ENCODE measurements around the gene COL20A1. TPM values are rescaled to one million over a fixed set of nuclear protein-coding genes. Genes with fewer than 3 reads are reported as not detected.

Gene COL20A1
- total RNA-seq, 1 experiment from 2014 or later: 0.23 TPM

- no peak for ATAC-seq
- DNase-seq (ENCODE audit: low read depth, low spot score): no peak
- H3K27me3 ChIP-seq (ENCODE audit: control insufficient read depth, insufficient read depth, low read length): no peaks in the 10 kb centered on the region
- no peak overlapping the region for H3K27ac ChIP-seq (ENCODE audit: low read length)
- no peaks in the 10 kb centered on the region for H3K36me3 ChIP-seq (ENCODE audit: control insufficient read depth, insufficient read depth, low read length)
- CTCF ChIA-PET: interaction anchor here (0.5 to 0.6 kb wide), 2 partner anchors 20 to 177 kb away, joined by 3 to 7 read pairs; no protein-coding TSS in a partner anchor
- in situ Hi-C loops (cut with HindIII; ENCODE audit: low pct_unique_long_range_greater_than_20kb, low sequenced_read_pairs) (no loop called here), intact Hi-C loops (cut with micrococcal nuclease; ENCODE audit: unreplicated experiment) (no loop called here)
- no peak for TF ChIP-seq POLR2AphosphoS5 (IDR thresholded peaks at IDR 0.05; ENCODE audit: low read depth, low read length)
- no peak for TF ChIP-seq TCF7L2 (IDR thresholded peaks at IDR 0.05; ENCODE audit: low read depth, low read length)
- TF ChIP-seq, protein P1, sequence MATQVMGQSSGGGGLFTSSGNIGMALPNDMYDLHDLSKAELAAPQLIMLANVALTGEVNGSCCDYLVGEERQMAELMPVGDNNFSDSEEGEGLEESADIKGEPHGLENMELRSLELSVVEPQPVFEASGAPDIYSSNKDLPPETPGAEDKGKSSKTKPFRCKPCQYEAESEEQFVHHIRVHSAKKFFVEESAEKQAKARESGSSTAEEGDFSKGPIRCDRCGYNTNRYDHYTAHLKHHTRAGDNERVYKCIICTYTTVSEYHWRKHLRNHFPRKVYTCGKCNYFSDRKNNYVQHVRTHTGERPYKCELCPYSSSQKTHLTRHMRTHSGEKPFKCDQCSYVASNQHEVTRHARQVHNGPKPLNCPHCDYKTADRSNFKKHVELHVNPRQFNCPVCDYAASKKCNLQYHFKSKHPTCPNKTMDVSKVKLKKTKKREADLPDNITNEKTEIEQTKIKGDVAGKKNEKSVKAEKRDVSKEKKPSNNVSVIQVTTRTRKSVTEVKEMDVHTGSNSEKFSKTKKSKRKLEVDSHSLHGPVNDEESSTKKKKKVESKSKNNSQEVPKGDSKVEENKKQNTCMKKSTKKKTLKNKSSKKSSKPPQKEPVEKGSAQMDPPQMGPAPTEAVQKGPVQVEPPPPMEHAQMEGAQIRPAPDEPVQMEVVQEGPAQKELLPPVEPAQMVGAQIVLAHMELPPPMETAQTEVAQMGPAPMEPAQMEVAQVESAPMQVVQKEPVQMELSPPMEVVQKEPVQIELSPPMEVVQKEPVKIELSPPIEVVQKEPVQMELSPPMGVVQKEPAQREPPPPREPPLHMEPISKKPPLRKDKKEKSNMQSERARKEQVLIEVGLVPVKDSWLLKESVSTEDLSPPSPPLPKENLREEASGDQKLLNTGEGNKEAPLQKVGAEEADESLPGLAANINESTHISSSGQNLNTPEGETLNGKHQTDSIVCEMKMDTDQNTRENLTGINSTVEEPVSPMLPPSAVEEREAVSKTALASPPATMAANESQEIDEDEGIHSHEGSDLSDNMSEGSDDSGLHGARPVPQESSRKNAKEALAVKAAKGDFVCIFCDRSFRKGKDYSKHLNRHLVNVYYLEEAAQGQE (IDR thresholded peaks at IDR 0.05; ENCODE audit: insufficient read depth in 1 of 2, low read depth in 2 of 2, low read length in 1 of 2): no peak
- TF ChIP-seq SIN3A (IDR thresholded peaks at IDR 0.05; ENCODE audit: borderline replicate concordance, insufficient read depth, low read depth, low read length): no peak
- TF ChIP-seq, protein P2, sequence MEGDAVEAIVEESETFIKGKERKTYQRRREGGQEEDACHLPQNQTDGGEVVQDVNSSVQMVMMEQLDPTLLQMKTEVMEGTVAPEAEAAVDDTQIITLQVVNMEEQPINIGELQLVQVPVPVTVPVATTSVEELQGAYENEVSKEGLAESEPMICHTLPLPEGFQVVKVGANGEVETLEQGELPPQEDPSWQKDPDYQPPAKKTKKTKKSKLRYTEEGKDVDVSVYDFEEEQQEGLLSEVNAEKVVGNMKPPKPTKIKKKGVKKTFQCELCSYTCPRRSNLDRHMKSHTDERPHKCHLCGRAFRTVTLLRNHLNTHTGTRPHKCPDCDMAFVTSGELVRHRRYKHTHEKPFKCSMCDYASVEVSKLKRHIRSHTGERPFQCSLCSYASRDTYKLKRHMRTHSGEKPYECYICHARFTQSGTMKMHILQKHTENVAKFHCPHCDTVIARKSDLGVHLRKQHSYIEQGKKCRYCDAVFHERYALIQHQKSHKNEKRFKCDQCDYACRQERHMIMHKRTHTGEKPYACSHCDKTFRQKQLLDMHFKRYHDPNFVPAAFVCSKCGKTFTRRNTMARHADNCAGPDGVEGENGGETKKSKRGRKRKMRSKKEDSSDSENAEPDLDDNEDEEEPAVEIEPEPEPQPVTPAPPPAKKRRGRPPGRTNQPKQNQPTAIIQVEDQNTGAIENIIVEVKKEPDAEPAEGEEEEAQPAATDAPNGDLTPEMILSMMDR (IDR thresholded peaks at IDR 0.05): no peak
- no peak overlapping the region for H3K4me3 ChIP-seq (ENCODE audit: low read depth in 2 of 2, low read length in 2 of 2)
- no TSS peak for BruUV-seq (replicated peaks)
- H3K9me3 ChIP-seq (ENCODE audit: control insufficient read depth, insufficient read depth, low read depth, low read length): no peaks in the 10 kb centered on the region
- POLR2A ChIA-PET: no interaction called here
- peaks cover 6% of the 10 kb centered on the region for H3K4me1 ChIP-seq (ENCODE audit: control insufficient read depth, insufficient read depth, low read length)
Measured at GRCh38 chr20:63361519-63362435, 68.8 kb downstream of the COL20A1 start.

- H3K4me1 ChIP-seq (ENCODE audit: control insufficient read depth, insufficient read depth, low read length): peaks cover 6% of the 10 kb centered on the region
- BruUV-seq (replicated peaks): no TSS peak
- intact Hi-C loops (cut with micrococcal nuclease; ENCODE audit: unreplicated experiment): no loop called here
- ATAC-seq: no peak
- DNase-seq (ENCODE audit: low read depth, low spot score): no peak
- TF ChIP-seq POLR2AphosphoS5 (IDR thresholded peaks at IDR 0.05; ENCODE audit: low read depth, low read length): no peak
- TF ChIP-seq, protein P2 (IDR thresholded peaks at IDR 0.05): no peak
- no peak for TF ChIP-seq TCF7L2 (IDR thresholded peaks at IDR 0.05; ENCODE audit: low read depth, low read length)
- no peak for TF ChIP-seq SIN3A (IDR thresholded peaks at IDR 0.05; ENCODE audit: borderline replicate concordance, insufficient read depth, low read depth, low read length)
- TF ChIP-seq, protein P1 (IDR thresholded peaks at IDR 0.05; ENCODE audit: insufficient read depth in 1 of 2, low read depth in 2 of 2, low read length in 1 of 2): no peak
- no peak overlapping the region for H3K27ac ChIP-seq (ENCODE audit: low read length)
- POLR2A ChIA-PET: no interaction called here
- H3K27me3 ChIP-seq (ENCODE audit: control insufficient read depth, insufficient read depth, low read length): no peaks in the 10 kb centered on the region
- in situ Hi-C loops (cut with HindIII; ENCODE audit: low pct_unique_long_range_greater_than_20kb, low sequenced_read_pairs): no loop called here
- CTCF ChIA-PET: no interaction called here
- H3K4me3 ChIP-seq (ENCODE audit: low read depth in 2 of 2, low read length in 2 of 2): no peak overlapping the region
- H3K36me3 ChIP-seq (ENCODE audit: control insufficient read depth, insufficient read depth, low read length): no peaks in the 10 kb centered on the region
- no peaks in the 10 kb centered on the region for H3K9me3 ChIP-seq (ENCODE audit: control insufficient read depth, insufficient read depth, low read depth, low read length)
Measured at GRCh38 chr20:63362436-63363009, 69.5 kb downstream of the COL20A1 start.
